Lower leg skin (tissue), 4 donors: ENCODE data around the gene DPH6. TPM values are rescaled to one million over a fixed set of nuclear protein-coding genes. Genes with fewer than 3 reads are reported as not detected.

ENCODE experiments used
- DNase-seq, 2 donors: peaks; one replicate each; pipeline ENCODE4 v3.0.0-alpha.2; 2019; ENCODE audit warnings: low spot score in 2 of 2
- H3K4me3 ChIP-seq: fragments of 200-600 bp; sonication (generic); 2 replicates; pipeline ENCODE4 v1.5.1; 2017; ENCODE audit warnings: mild to moderate bottlenecking, low read depth; ENCODE audit not compliant: poor library complexity, severe bottlenecking
- POLR2A ChIP-seq, 2 donors: fragments of 450-650 bp; IDR thresholded peaks; one replicate each; pipeline ENCODE4 v1.6.1; 2016 to 2017; ENCODE audit warnings: antibody characterized with exemption in 2 of 2, mild to moderate bottlenecking in 1 of 2, moderate library complexity in 1 of 2
- WGBS, 2 donors: methylation state at CpG; one replicate each; pipeline ENCODE4 v1.1.5; 2018; 5-methylcytosine and 5-hydroxymethylcytosine counted together
- intact Hi-C: fragments of 100-400 bp; cut with DNase I; formaldehyde crosslinking; loops from one replicate; pipeline ENCODE4 v1.15.0; 2023; ENCODE audit warnings: low total_unique reads
- total RNA-seq, 4 donors: library from RNA; depleted of rRNA; stranded (reverse); fragments of >200 nt; gene quantifications; one replicate each; pipeline ENCODE4 v1.1.0, GENCODE V29; 2016
- TF ChIP-seq, protein P1 (sequence below), 3 donors: fragments of 450-650 bp; IDR thresholded peaks; one replicate each; pipeline ENCODE4 v1.5.1; 2016; ENCODE audit warnings: antibody characterized with exemption in 3 of 3, mild to moderate bottlenecking in 3 of 3, moderate library complexity in 2 of 3

The DPH6 gene
- total RNA-seq, 4 donors from 2014 or later: 8.1 to 26.4 (median 18.8) TPM

DNA sequence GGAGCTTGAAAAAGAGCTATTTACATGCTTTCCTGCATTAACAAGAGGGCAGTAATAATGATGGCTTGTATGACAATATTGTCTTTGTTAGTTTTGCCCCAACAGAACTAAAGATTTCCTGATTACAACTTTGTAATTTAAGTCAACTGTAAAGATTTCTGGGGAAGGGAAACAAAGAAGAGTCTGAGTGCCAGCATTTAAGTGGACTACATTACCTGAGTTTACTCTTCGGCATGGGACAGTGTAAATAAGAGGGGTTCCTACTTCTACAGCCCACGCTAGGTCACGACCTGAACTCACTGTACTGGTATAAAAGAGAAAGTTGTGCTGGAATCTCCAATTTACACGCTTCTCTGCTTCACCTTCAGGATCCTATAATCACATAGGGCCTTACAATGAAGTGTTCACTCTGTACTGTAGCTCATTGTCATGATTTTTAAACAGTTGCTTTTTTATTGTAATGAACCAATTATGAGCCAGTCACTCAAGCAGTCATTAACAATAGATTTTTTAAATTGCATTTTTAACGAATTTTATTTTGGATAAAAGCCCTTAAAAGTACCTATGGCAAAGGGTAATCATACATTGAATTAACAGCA lies 39.6 kb downstream of the DPH6 start:
- intact Hi-C loops: no loop called here
- WGBS, 2 donors: 69 to 78% methylated on average over 5 of the region's 5 CpGs
- DNase-seq: no peak
- no peak for TF ChIP-seq POLR2A (IDR thresholded peaks at IDR 0.05)
- TF ChIP-seq, protein P1, sequence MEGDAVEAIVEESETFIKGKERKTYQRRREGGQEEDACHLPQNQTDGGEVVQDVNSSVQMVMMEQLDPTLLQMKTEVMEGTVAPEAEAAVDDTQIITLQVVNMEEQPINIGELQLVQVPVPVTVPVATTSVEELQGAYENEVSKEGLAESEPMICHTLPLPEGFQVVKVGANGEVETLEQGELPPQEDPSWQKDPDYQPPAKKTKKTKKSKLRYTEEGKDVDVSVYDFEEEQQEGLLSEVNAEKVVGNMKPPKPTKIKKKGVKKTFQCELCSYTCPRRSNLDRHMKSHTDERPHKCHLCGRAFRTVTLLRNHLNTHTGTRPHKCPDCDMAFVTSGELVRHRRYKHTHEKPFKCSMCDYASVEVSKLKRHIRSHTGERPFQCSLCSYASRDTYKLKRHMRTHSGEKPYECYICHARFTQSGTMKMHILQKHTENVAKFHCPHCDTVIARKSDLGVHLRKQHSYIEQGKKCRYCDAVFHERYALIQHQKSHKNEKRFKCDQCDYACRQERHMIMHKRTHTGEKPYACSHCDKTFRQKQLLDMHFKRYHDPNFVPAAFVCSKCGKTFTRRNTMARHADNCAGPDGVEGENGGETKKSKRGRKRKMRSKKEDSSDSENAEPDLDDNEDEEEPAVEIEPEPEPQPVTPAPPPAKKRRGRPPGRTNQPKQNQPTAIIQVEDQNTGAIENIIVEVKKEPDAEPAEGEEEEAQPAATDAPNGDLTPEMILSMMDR (IDR thresholded peaks at IDR 0.05): no peak
- H3K4me3 ChIP-seq: no peak overlapping the region

DNA sequence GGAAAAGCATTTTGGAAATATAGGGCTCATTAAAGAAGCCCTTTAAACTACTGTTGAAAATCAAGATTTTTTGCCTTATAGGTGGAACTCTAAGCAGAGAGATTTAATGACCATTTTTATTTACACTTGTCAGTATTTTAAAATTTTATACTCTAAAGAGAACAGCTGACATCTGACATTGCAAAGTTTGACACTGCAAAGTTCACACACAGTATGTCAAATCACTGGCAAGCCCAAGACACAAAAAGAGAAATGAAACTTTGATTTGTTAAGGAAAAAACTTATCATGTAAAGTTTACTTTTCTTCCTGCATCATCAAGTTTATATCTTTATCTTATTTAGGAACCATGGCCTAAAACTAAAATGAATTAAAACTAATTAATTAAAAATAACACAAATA lies 40.2 kb downstream of the DPH6 start:
- H3K4me3 ChIP-seq: no peak overlapping the region
- DNase-seq: no peak
- TF ChIP-seq, protein P1 (IDR thresholded peaks at IDR 0.05): no peak
- no peak for TF ChIP-seq POLR2A (IDR thresholded peaks at IDR 0.05)
- intact Hi-C loops: no loop called here

DNA sequence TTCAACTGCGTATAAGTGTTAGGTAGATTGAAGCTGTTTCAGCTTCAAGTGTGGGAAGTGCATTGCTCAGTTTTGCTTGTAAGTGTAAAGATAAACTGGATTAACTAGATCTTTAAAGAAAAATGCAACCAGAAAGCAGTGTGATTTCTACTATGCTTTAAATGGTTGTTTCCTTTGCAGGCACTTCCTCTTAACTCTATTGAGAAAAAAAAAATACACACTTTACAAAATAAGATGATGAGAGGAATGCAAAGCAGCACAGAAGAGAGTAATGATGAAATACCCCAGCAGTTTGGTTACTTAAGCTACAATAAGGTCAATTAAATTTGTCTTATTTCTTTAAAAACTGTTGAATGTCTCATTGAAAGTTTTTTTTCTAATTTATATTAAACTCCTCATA lies 40.8 kb downstream of the DPH6 start:
- intact Hi-C loops: no loop called here

DNA sequence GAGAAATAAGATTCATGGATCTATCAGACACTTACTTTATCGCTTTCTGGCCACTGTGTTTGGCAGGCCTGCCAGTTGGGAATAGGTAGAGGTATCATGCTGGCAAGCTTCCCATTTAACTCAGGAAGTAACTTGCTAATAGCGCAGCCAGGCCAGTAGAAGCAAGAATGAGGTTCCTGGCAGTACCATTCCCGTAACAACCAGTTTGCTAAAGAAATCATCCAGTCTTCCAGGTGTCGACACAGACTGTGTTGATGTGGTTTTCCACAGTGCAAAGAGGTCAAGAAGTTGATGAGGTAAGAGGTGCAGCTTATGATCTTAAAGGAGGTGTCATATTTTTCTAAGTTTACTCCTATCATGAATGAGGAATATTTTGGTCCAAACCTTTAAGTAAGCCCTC lies 46.2 kb downstream of the DPH6 start:
- WGBS, 2 donors: 48 to 68% methylated on average over 4 of the region's 4 CpGs
- intact Hi-C loops: no loop called here
- TF ChIP-seq, protein P1 (IDR thresholded peaks at IDR 0.05): no peak
- TF ChIP-seq POLR2A (IDR thresholded peaks at IDR 0.05): no peak
- no peak overlapping the region for H3K4me3 ChIP-seq
- DNase-seq: peak in 1 of 2 donors; percentile 16

More for the DNA sequence above, 40.8 kb downstream of the DPH6 start:
- WGBS, 2 donors: 87 to 93% methylated on average over 1 of the region's 1 CpG
- no peak for DNase-seq
- H3K4me3 ChIP-seq: no peak overlapping the region
- TF ChIP-seq, protein P1 (IDR thresholded peaks at IDR 0.05): no peak
- no peak for TF ChIP-seq POLR2A (IDR thresholded peaks at IDR 0.05)

DNA sequence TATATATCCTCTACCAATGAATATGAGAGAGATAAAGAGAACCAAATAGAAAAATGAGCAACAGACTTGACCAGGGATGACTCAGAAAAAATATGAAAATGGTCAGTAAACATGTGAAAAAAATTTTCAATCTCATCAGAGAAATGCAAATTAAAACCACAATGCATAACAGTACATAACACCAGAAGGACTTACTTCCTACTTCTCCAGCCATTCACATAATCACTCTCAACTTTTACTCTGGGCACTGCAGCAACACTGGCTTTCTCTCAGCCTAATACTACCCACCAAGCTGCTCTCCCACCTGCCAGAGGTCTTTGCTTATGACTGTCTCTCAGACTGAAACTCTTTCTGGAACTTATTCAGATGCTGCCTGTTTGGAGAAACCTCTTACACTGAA lies 49.4 kb downstream of the DPH6 start:
- intact Hi-C loops: no loop called here
- no peak for DNase-seq
- no peak for TF ChIP-seq POLR2A (IDR thresholded peaks at IDR 0.05)
- TF ChIP-seq, protein P1 (IDR thresholded peaks at IDR 0.05): no peak
- no peak overlapping the region for H3K4me3 ChIP-seq

DNA sequence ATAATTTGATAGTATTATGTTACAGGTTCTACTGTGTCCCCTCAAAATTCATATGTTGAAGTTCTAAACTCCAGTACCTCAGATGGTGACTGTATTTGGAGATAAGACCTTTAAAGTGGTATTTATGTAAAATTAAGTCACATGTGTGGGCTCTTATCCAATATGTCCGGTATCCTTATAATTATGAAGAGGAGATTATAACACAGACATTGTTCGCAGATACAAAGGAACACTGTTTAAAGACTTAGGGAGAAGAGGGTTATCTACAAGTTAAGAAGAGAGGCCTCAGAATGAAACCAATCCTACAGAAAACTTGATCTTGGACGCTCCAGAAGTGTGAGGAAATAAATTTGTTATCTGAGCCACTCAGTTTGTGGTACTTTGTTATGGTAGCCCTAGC lies 50.9 kb downstream of the DPH6 start:
- H3K4me3 ChIP-seq: no peak overlapping the region
- intact Hi-C loops: no loop called here
- no peak for DNase-seq
- no peak for TF ChIP-seq POLR2A (IDR thresholded peaks at IDR 0.05)
- TF ChIP-seq, protein P1 (IDR thresholded peaks at IDR 0.05): no peak
- 74 to 75% methylated on average over 3 of the region's 3 CpGs for WGBS, 2 donors
